Measurements from ENCODE around the gene PHYKPL. TPM values are rescaled to one million over a fixed set of nuclear protein-coding genes. Genes with fewer than 3 reads are reported as not detected.

The PHYKPL gene
- total RNA-seq, 3 donors from 2014 or later (not counting 1 experiment from before 2014, with no cell fraction given): 111 to 134 (median 131) TPM

DNA sequence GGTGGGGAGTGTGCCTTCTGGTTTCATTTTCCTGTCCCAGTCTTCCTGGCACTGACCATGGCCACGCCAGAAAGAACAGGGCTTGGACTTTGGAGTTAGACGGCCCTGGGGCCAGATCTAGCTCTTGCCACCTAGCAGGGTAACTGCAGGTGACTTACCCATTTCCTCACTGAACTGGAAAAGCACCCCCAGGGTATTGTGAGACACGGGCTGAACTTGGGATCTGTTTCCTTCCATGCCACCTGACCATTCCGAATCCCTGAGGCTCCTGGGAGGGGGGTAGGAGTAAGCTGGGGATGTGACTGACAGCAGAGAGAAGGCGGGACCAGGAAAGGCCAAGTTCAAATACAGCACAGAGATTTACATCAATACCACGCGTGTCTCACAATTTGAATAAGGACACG lies 18.9 kb downstream of the PHYKPL start:
- peaks cover 10% of the 10 kb centered on the region for H3K4me1 ChIP-seq (ENCODE audit: control insufficient read depth, insufficient read depth, low read length)
- H3K36me3 Mint-ChIP-seq: no peaks in the 10 kb centered on the region
- H3K27ac ChIP-seq (ENCODE audit: low read length): no peak overlapping the region
- no peak overlapping the region for H3K4me3 ChIP-seq (ENCODE audit: low read length)
- H3K27ac Mint-ChIP-seq: peak overlapping the region in 1 of 2 donors; percentile 21
- H3K36me3 ChIP-seq (ENCODE audit: control insufficient read depth, insufficient read depth, low read length): peaks cover 91% of the 10 kb centered on the region
- TF ChIP-seq, protein P1, sequence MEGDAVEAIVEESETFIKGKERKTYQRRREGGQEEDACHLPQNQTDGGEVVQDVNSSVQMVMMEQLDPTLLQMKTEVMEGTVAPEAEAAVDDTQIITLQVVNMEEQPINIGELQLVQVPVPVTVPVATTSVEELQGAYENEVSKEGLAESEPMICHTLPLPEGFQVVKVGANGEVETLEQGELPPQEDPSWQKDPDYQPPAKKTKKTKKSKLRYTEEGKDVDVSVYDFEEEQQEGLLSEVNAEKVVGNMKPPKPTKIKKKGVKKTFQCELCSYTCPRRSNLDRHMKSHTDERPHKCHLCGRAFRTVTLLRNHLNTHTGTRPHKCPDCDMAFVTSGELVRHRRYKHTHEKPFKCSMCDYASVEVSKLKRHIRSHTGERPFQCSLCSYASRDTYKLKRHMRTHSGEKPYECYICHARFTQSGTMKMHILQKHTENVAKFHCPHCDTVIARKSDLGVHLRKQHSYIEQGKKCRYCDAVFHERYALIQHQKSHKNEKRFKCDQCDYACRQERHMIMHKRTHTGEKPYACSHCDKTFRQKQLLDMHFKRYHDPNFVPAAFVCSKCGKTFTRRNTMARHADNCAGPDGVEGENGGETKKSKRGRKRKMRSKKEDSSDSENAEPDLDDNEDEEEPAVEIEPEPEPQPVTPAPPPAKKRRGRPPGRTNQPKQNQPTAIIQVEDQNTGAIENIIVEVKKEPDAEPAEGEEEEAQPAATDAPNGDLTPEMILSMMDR (IDR thresholded peaks at IDR 0.05): no peak
- H3K9me3 ChIP-seq (ENCODE audit: control insufficient read depth, insufficient read depth, low read length): no peaks in the 10 kb centered on the region
- H3K4me1 Mint-ChIP-seq: peaks cover 9 to 32% of the 10 kb centered on the region in 2 donors
- no peak for DNase-seq
- no peaks in the 10 kb centered on the region for H3K9me3 Mint-ChIP-seq
- no peak for ATAC-seq
- WGBS (ENCODE audit: insufficient coverage): 82% methylated on average over 8 of the region's 8 CpGs
- H3K27me3 Mint-ChIP-seq (ENCODE audit: low read depth in 2 of 2): no peaks in the 10 kb centered on the region
- intact Hi-C loops (cut with micrococcal nuclease): no loop called here
- H3K27me3 ChIP-seq (ENCODE audit: control insufficient read depth, insufficient read depth, low read length): no peaks in the 10 kb centered on the region
- no peak overlapping the region for H3K4me3 Mint-ChIP-seq

DNA sequence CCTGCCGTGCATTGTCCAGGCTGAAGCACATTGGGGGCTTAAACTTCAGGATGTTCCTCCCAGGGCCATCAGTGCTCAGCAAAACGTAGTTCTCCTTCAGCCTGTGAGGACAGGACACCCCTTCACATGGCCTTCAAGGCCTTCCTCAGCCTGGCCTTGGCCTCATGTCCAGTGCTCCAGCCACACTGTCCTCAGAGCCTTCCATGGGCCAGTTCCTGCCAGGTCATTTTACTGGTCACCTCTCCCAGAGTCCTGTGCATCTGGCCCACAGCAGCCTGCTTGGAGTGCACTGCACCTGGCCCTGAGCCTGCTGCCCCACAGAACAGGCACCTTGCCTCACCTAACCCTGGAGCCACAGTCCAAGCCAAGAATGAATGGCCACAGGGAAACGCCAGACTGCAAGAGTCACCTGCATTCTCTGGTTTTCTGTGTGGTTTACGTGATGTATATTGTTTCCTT lies 19.6 kb downstream of the PHYKPL start:
- peaks cover 91% of the 10 kb centered on the region for H3K36me3 ChIP-seq (ENCODE audit: control insufficient read depth, insufficient read depth, low read length)
- 62% methylated on average over 4 of the region's 4 CpGs for WGBS (ENCODE audit: insufficient coverage)
- Mint-ChIP-seq H3K27ac (peak overlapping the region in 1 of 2 donors; percentile 21), H3K4me1 (peaks cover 7 to 35% of the 10 kb centered on the region in 2 donors), H3K9me3 (no peaks in the 10 kb centered on the region), H3K36me3 (no peaks in the 10 kb centered on the region), H3K4me3 (no peak overlapping the region), H3K27me3 (ENCODE audit: low read depth in 2 of 2) (no peaks in the 10 kb centered on the region)
- H3K27me3 ChIP-seq (ENCODE audit: control insufficient read depth, insufficient read depth, low read length): no peaks in the 10 kb centered on the region
- no peaks in the 10 kb centered on the region for H3K9me3 ChIP-seq (ENCODE audit: control insufficient read depth, insufficient read depth, low read length)
- H3K27ac ChIP-seq (ENCODE audit: low read length): no peak overlapping the region
- no peak overlapping the region for H3K4me3 ChIP-seq (ENCODE audit: low read length)
- TF ChIP-seq, protein P1 (IDR thresholded peaks at IDR 0.05): no peak
- peaks cover 10% of the 10 kb centered on the region for H3K4me1 ChIP-seq (ENCODE audit: control insufficient read depth, insufficient read depth, low read length)
- intact Hi-C loops (cut with micrococcal nuclease): no loop called here
- no peak for DNase-seq
- no peak for ATAC-seq

DNA sequence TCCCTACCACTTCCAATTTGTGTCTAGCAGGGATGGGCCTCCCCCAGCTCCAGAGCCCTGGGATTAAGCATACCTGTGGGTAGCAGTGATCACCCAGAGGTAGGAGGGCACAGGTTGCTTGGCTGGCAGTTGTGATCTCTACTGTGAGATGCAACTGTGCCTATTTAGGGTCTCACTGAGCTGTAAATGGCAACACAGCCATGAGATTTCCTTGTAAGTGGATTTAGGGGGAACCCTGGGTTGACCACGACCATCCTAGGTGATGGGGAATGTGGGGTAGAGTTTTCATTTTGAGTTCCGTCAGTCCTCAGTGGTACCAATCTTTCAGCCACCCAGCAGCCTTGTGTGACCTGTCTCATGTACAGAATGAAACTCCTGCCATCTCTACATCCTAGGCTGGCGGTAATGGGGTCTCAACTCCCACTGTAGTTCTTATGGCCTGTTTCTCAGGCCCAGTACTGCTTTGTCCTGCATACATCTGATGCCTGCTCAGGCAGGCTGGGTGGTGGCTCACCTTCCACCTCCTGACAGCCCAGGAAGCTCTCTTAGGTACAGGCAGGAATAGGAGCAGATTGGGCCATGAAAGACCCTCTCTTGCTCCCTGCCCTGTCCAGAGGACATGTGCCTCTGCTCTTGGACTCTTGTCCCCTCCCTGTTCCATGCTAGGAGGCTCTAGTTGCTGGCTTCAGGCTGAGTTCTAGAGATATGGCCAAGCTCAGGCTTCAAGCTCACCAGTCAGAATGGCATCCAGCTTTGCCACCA lies 20.2 kb downstream of the PHYKPL start:
- no peaks in the 10 kb centered on the region for H3K9me3 Mint-ChIP-seq
- ATAC-seq: no peak
- no peak for DNase-seq
- peaks cover 13 to 42% of the 10 kb centered on the region in 2 donors for H3K4me1 Mint-ChIP-seq
- Histone ChIP-seq H3K27me3 (ENCODE audit: control insufficient read depth, insufficient read depth, low read length) (no peaks in the 10 kb centered on the region), H3K4me3 (ENCODE audit: low read length) (no peak overlapping the region), H3K36me3 (ENCODE audit: control insufficient read depth, insufficient read depth, low read length) (peaks cover 97% of the 10 kb centered on the region), H3K9me3 (ENCODE audit: control insufficient read depth, insufficient read depth, low read length) (no peaks in the 10 kb centered on the region), H3K4me1 (ENCODE audit: control insufficient read depth, insufficient read depth, low read length) (peaks cover 13% of the 10 kb centered on the region), H3K27ac (ENCODE audit: low read length) (no peak overlapping the region)
- no peaks in the 10 kb centered on the region for H3K27me3 Mint-ChIP-seq (ENCODE audit: low read depth in 2 of 2)
- H3K36me3 Mint-ChIP-seq: no peaks in the 10 kb centered on the region
- peak overlapping the region in 1 of 2 donors; percentile 21 for H3K27ac Mint-ChIP-seq
- intact Hi-C loops (cut with micrococcal nuclease): no loop called here
- TF ChIP-seq, protein P1 (IDR thresholded peaks at IDR 0.05): no peak
- WGBS (ENCODE audit: insufficient coverage): 96% methylated on average over 2 of the region's 3 CpGs
- H3K4me3 Mint-ChIP-seq: no peak overlapping the region

All from natural killer cell (primary cell).